HG03342 (cell line): ENCODE data around the gene EIF4B.

Experiments used
- ATAC-seq: cut with Tn5 transposase; IDR thresholded peaks from one replicate; pipeline ENCODE4 v1.9.1; 2021; ENCODE audit warnings: mild to moderate bottlenecking, moderate library complexity; ENCODE audit not compliant: unreplicated experiment

EIF4B gene

DNA sequence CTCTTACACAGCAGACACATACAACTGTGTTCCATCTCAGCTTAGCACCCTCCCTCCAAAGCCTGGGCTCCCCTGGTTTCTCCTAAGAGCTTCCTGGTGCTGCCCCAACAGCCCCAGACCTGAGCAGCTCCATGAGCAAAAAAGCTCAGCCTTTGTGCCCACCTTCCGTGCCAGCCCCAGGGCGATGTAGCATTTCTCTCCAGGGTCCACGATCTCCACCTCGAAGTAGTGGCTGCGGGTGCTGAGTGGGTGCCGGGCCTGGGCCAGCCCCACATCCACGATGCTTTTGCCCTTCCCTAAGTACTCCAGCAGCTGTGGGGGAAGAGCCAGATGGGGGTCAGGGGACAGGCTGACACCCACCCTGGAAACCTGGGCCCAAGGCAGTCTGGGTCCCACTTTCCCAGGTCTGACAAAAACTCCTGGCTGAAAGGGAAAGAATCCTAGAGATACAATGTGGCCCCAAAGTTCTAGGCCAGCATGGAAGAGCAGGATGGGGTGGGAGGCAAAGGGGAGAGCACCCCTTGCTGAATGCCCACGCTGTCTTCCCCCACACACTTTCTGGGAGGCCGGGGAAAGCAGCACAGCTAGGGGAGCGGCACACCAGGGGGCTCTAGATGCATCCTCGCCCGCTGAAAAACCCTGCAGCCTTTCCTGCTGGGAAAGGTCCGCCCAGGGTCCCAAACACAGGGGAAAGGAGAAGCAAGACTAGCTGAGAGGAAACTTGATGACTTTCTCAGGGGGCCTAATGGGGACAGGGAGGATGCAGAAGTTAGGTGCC, 61.9 kb downstream of the EIF4B start:
- no peak for ATAC-seq

GRCh38 chr12:53068811-53069585, 62.7 kb downstream of the EIF4B start:
- no peak for ATAC-seq

- no peak for ATAC-seq
Observed at GRCh38 chr12:53069621-53070410, 63.6 kb downstream of the EIF4B start.

GRCh38 chr12:53070877-53071492, 64.7 kb downstream of the EIF4B start:
- ATAC-seq, result no peak

DNA sequence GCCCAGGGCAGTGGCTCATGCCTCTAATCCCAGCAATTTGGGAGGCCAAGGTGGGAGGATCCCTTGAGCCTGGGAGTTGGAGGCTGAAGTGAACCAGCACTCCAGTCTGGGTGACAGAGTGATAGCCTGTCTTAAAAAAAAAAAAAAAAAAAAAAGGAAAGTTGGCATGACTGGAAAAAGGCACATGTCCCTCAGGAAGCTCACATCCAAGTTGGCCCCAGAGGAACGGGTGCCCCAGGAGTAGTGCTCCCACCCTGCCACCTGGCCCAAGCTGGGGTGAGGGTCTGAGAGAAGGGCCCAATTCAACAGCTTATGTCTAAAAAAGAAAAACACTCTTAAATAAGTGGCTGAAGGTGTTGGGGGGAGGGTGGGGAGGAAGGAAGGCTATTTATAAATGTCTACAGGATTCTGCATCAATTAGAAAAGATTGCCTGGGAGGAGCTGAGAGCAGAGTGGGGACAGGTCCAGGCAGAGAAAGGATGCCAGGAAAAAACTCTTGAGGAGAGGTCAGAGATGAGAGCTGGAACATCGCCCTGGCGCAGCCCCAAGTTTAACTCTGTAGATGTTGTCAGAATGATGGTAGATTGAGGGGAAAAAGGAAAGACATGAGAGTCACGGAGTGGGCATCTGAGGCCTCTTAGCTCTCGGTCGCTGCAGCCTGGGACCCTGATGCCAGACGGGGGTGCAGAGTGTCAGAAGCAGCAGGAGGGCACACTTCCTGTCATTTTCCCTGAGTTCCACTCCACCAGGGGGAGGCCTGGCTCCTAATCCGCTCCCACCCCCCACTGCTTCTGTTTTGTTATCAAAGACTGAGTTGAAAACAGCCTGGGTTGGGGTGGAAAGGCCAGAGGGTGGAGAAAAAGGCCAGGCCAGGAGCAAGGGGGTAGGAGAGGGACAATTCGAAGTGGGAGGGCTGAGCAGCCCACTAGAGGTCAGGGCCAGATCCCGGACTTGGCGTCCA, 65.6 kb downstream of the EIF4B start:
- ATAC-seq, result no peak

GRCh38 chr12:53073881-53074280, 67.6 kb downstream of the EIF4B start:
- no peak for ATAC-seq

GRCh38 chr12:53074283-53074998, 68.2 kb downstream of the EIF4B start:
- ATAC-seq, result no peak

DNA sequence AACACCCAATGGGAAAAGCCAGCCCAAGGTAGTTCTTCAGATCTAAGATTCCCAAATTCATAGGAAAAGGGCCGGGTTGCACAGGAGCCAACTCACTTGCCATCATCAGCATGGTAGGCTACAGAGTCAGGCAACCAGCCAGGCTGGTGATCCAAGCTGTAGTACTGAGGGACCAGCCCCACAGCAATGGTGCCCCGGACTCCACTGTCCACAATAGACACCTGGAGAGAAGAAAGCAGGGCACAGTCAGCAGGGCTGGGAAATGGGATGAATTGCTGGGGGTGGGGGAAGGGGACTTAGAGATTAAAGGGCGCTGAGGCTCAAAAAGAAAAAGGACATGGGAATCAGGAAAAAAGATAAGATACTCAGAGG, 68.7 kb downstream of the EIF4B start:
- ATAC-seq, result no peak

GRCh38 chr12:53076461-53076860, 70.2 kb downstream of the EIF4B start:
- ATAC-seq, result no peak

- ATAC-seq, result no peak
Observed at GRCh38 chr12:53077030-53077429, 70.8 kb downstream of the EIF4B start.

GRCh38 chr12:53078425-53079225, 72.4 kb downstream of the EIF4B start:
- peak; percentile 24 for ATAC-seq

- peak; percentile 98 for ATAC-seq
Observed at GRCh38 chr12:53079226-53080117, 73.2 kb downstream of the EIF4B start, which contains the start of gene SPRYD3. Gene SPRYD3 (minus strand): TSS chr12:53079390. CDS start chr12:53079333, 57 bp downstream.

- ATAC-seq, result no peak
Observed at GRCh38 chr12:53082637-53083175, 76.5 kb downstream of the EIF4B start.

GRCh38 chr12:53086361-53086760, 80.1 kb downstream of the EIF4B start:
- no peak for ATAC-seq

- ATAC-seq, result no peak
Observed at GRCh38 chr12:53090105-53090504, 83.8 kb downstream of the EIF4B start.

DNA sequence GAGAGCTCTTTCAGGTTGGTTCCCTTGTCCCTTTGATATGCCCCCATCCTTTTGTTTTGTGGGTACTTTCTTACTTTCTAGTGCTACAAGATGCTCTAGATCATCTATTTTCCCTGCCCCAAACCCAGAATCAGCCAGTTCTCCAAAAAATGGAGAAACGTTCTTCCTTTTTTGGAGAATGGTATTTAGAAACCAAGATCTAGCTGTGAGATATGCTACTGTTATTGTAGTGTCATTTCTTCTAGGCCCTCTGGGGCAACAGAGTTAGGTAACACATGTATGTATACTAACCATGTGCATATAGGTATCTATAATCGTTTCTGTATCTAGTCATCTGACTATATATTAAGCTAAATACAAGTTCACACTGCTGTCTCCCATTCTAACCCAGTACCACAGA, 84.3 kb downstream of the EIF4B start:
- ATAC-seq, result no peak

DNA sequence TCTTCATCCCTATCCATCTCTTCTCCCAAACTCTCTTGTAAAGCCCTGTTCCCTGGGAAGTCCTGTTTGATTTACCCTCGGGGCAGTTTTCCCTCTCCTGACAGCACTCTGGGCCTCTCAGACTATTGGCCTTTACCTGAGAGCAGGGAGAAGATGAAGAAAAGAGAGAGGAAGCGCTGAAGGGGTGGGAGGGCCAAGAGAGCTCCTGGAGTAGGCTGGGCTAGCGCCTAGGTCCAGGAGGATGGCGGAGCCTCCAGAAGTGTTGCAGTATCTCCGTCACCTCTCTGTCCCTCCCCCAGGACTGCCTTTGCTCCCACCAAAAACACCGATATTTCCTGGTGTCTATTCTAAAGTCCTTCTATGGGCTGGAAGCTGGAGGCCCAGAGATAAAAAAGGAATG, 85.5 kb downstream of the EIF4B start:
- ATAC-seq, result no peak
